Caco-2 (cell line): Measurements from ENCODE around the gene CNTN1. TPM values are rescaled to one million over a fixed set of nuclear protein-coding genes. Genes with fewer than 3 reads are reported as not detected.

Experiments
- BruUV-seq: library from RNA; stranded (reverse); fragments of 400-500 nt; replicated peaks from 2 replicates; lab custom pipeline; 2021; lab: Mats Ljungman, UMichigan
- CTCF ChIA-PET: fragments of 300-600 bp; sonication (Branson Sonifier 250); formaldehyde crosslinking; loops from one replicate; lab custom pipeline; 2022; ENCODE audit warnings: antibody characterized with exemption; lab: Charles Lee
- POLR2A ChIA-PET: fragments of 300-600 bp; sonication (Branson Sonifier 250); formaldehyde crosslinking; loops from one replicate; lab custom pipeline; 2022; ENCODE audit warnings: antibody characterized with exemption; lab: Charles Lee
- DNase-seq, 2 experiments: peaks; one replicate each; pipeline versions ENCODE4 v3.0.0 to v3.0.0-alpha.2; 2020 to 2022
- H3K27me3 ChIP-seq: replicated peaks from 2 replicates; pipeline ENCODE4 v1.6.0; 2011; ENCODE audit warnings: low read length; ENCODE audit not compliant: control insufficient read depth, insufficient read depth
- H3K36me3 ChIP-seq: 2 replicates; pipeline ENCODE4 v1.5.1; 2011; ENCODE audit warnings: low read length; ENCODE audit not compliant: control insufficient read depth, insufficient read depth
- H3K4me1 ChIP-seq: fragments of 250-450 bp; sonication (Bioruptor Pico); 2 replicates; pipeline ENCODE4 v1.5.1; 2020; ENCODE audit warnings: mild to moderate bottlenecking
- H3K4me3 ChIP-seq: 2 replicates; pipeline ENCODE4 v1.5.1; 2011; ENCODE audit warnings: low read depth, mild to moderate bottlenecking, control low read depth, low read length
- H3K9me3 ChIP-seq: fragments of 250-450 bp; sonication (Bioruptor Pico); 2 replicates; pipeline ENCODE4 v1.5.1; 2020; ENCODE audit warnings: mild to moderate bottlenecking, moderate library complexity
- H3K27ac Mint-ChIP-seq: one replicate; pipeline ENCODE4 v1.8.0; 2022; ENCODE audit warnings: mixed read lengths; ENCODE audit not compliant: unreplicated experiment
- H3K27me3 Mint-ChIP-seq: one replicate; pipeline ENCODE4 v1.8.0; 2022; ENCODE audit warnings: mixed read lengths; ENCODE audit not compliant: insufficient read depth, unreplicated experiment
- H3K36me3 Mint-ChIP-seq: one replicate; pipeline ENCODE4 v1.8.0; 2022; ENCODE audit warnings: mild to moderate bottlenecking, mixed read lengths; ENCODE audit not compliant: insufficient read depth, unreplicated experiment
- H3K4me1 Mint-ChIP-seq: one replicate; pipeline ENCODE4 v1.8.0; 2022; ENCODE audit warnings: low read depth, mixed read lengths; ENCODE audit not compliant: unreplicated experiment
- H3K4me3 Mint-ChIP-seq: one replicate; pipeline ENCODE4 v1.8.0; 2022; ENCODE audit warnings: mild to moderate bottlenecking, moderate library complexity, mixed read lengths; ENCODE audit not compliant: unreplicated experiment
- H3K9me3 Mint-ChIP-seq: one replicate; pipeline ENCODE4 v1.8.0; 2022; ENCODE audit warnings: mixed read lengths; ENCODE audit not compliant: unreplicated experiment
- CTCF ChIP-seq, 2 experiments: fragments of 200-600 bp in 1 of 2; IDR thresholded peaks; 1 replicate in 1 of 2; 2 replicates in 1 of 2; pipeline versions ENCODE4 v1.5.1 to v1.8.0; 2011 to 2022; ENCODE audit warnings: antibody characterized with exemption in 1 of 2, control low read depth in 1 of 2, inconsistent platforms in 1 of 2, low read depth in 1 of 2, low read length in 1 of 2, mild to moderate bottlenecking in 1 of 2, moderate library complexity in 1 of 2; ENCODE audit not compliant: insufficient read depth in 1 of 2, severe bottlenecking in 1 of 2, unreplicated experiment in 1 of 2
- intact Hi-C: fragments of 100-400 bp; cut with micrococcal nuclease; formaldehyde crosslinking; loops from one replicate; pipeline ENCODE4 v1.10.0; 2022; ENCODE audit not compliant: unreplicated experiment
- total RNA-seq: library from RNA; stranded (reverse); gene quantifications from 2 replicates; pipeline ENCODE4 v1.2.3, GENCODE V29; 2022

CNTN1 gene
- total RNA-seq, 1 experiment from 2014 or later, result not detected

- no peak for TF ChIP-seq CTCF (IDR thresholded peaks at IDR 0.05; ENCODE audit: insufficient read depth in 1 of 2, low read depth in 1 of 2, low read length in 1 of 2, severe bottlenecking in 1 of 2, unreplicated experiment in 1 of 2)
- Histone ChIP-seq H3K27me3 (no peaks in the 10 kb centered on the region), H3K9me3 (no peaks in the 10 kb centered on the region), H3K4me3 (no peak overlapping the region), H3K36me3 (no peaks in the 10 kb centered on the region), H3K4me1 (no peaks in the 10 kb centered on the region)
- DNase-seq, result no peak
- intact Hi-C loops, result no loop called here
- no TSS peak for BruUV-seq
- POLR2A ChIA-PET, result no interaction called here
- no peaks in the 10 kb centered on the region for H3K36me3 Mint-ChIP-seq
- H3K9me3 Mint-ChIP-seq, result no peaks in the 10 kb centered on the region
- no peaks in the 10 kb centered on the region for H3K4me1 Mint-ChIP-seq
- H3K27me3 Mint-ChIP-seq, result no peaks in the 10 kb centered on the region
- H3K27ac Mint-ChIP-seq, result no peak overlapping the region
- H3K4me3 Mint-ChIP-seq, result no peak overlapping the region
- CTCF ChIA-PET, result no interaction called here
Measured at GRCh38 chr12:40889329-40889728, 197.1 kb downstream of the CNTN1 start.

- H3K27ac Mint-ChIP-seq, result no peak overlapping the region
- no peaks in the 10 kb centered on the region for H3K4me1 ChIP-seq
- no peak overlapping the region for H3K4me3 Mint-ChIP-seq
- H3K9me3 Mint-ChIP-seq, result no peaks in the 10 kb centered on the region
- H3K27me3 Mint-ChIP-seq, result no peaks in the 10 kb centered on the region
- no peaks in the 10 kb centered on the region for H3K4me1 Mint-ChIP-seq
- CTCF ChIA-PET, result no interaction called here
- POLR2A ChIA-PET, result no interaction called here
- H3K27me3 ChIP-seq, result no peaks in the 10 kb centered on the region
- H3K36me3 ChIP-seq, result no peaks in the 10 kb centered on the region
- no TSS peak for BruUV-seq
- no peaks in the 10 kb centered on the region for H3K9me3 ChIP-seq
- DNase-seq, result no peak
- TF ChIP-seq CTCF (IDR thresholded peaks at IDR 0.05; ENCODE audit: insufficient read depth in 1 of 2, low read depth in 1 of 2, low read length in 1 of 2, severe bottlenecking in 1 of 2, unreplicated experiment in 1 of 2), result no peak
- H3K36me3 Mint-ChIP-seq, result no peaks in the 10 kb centered on the region
- H3K4me3 ChIP-seq, result no peak overlapping the region
- intact Hi-C loops, result no loop called here
Measured at GRCh38 chr12:40892528-40892927, 200.3 kb downstream of the CNTN1 start.

- no peak for DNase-seq
- H3K27ac Mint-ChIP-seq, result no peak overlapping the region
- no peak overlapping the region for H3K4me3 ChIP-seq
- no peaks in the 10 kb centered on the region for H3K9me3 Mint-ChIP-seq
- no peaks in the 10 kb centered on the region for H3K4me1 ChIP-seq
- H3K4me1 Mint-ChIP-seq, result no peaks in the 10 kb centered on the region
- peaks cover 3% of the 10 kb centered on the region for H3K27me3 Mint-ChIP-seq
- intact Hi-C loops, result no loop called here
- CTCF ChIA-PET, result no interaction called here
- no peak for TF ChIP-seq CTCF (IDR thresholded peaks at IDR 0.05; ENCODE audit: insufficient read depth in 1 of 2, low read depth in 1 of 2, low read length in 1 of 2, severe bottlenecking in 1 of 2, unreplicated experiment in 1 of 2)
- no peaks in the 10 kb centered on the region for H3K27me3 ChIP-seq
- no peaks in the 10 kb centered on the region for H3K36me3 Mint-ChIP-seq
- POLR2A ChIA-PET, result no interaction called here
- no peaks in the 10 kb centered on the region for H3K36me3 ChIP-seq
- H3K9me3 ChIP-seq, result no peaks in the 10 kb centered on the region
- BruUV-seq, result no TSS peak
- no peak overlapping the region for H3K4me3 Mint-ChIP-seq
Measured at GRCh38 chr12:40898505-40898904, 206.3 kb downstream of the CNTN1 start.
